22Rv1 (cell line): ENCODE measurements around the gene SEC23IP.
"Not testable (repeated sequence)": the region's sequence is repeated elsewhere in the genome, so short reads cannot be mapped to it uniquely, and the experiment has no call there.

Source experiments
- H3K27ac ChIP-seq: fragments of 450-650 bp; 2 replicates; pipeline ENCODE4 v1.5.1; 2017
- ZFX ChIP-seq: fragments of 450-650 bp; IDR thresholded peaks from 2 replicates; pipeline ENCODE4 v1.6.1; 2017; ENCODE audit warnings: antibody characterized with exemption, borderline replicate concordance
- TF ChIP-seq, protein P1 (sequence below): fragments of 450-650 bp; IDR thresholded peaks from 2 replicates; pipeline ENCODE4 v1.5.1; 2017; ENCODE audit warnings: mild to moderate bottlenecking

Gene SEC23IP

GRCh38 chr10:119893074-119893473 is 544 bp downstream of the SEC23IP start:
- no peak for TF ChIP-seq ZFX
- TF ChIP-seq, protein P1, sequence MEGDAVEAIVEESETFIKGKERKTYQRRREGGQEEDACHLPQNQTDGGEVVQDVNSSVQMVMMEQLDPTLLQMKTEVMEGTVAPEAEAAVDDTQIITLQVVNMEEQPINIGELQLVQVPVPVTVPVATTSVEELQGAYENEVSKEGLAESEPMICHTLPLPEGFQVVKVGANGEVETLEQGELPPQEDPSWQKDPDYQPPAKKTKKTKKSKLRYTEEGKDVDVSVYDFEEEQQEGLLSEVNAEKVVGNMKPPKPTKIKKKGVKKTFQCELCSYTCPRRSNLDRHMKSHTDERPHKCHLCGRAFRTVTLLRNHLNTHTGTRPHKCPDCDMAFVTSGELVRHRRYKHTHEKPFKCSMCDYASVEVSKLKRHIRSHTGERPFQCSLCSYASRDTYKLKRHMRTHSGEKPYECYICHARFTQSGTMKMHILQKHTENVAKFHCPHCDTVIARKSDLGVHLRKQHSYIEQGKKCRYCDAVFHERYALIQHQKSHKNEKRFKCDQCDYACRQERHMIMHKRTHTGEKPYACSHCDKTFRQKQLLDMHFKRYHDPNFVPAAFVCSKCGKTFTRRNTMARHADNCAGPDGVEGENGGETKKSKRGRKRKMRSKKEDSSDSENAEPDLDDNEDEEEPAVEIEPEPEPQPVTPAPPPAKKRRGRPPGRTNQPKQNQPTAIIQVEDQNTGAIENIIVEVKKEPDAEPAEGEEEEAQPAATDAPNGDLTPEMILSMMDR: no peak
- H3K27ac ChIP-seq: peak overlapping the region; percentile 78

GRCh38 chr10:119893845-119894427 is 1.4 kb downstream of the SEC23IP start:
- H3K27ac ChIP-seq: peak overlapping the region; percentile 88

GRCh38 chr10:119896061-119896655 is 3.6 kb downstream of the SEC23IP start:
- H3K27ac ChIP-seq: peak overlapping the region; percentile 88
- TF ChIP-seq, protein P1: no peak
- no peak for TF ChIP-seq ZFX

More at GRCh38 chr10:119893845-119894427, 1.4 kb downstream of the SEC23IP start:
- no peak for TF ChIP-seq ZFX

- TF ChIP-seq ZFX: no peak
- TF ChIP-seq, protein P1: no peak
- H3K27ac ChIP-seq: peak overlapping the region; percentile 88
Observed at GRCh38 chr10:119896937-119897770, 4.6 kb downstream of the SEC23IP start.

- no peak overlapping the region for H3K27ac ChIP-seq
- TF ChIP-seq, protein P1: no peak
Observed at GRCh38 chr10:119898577-119898976, 6.0 kb downstream of the SEC23IP start.

GRCh38 chr10:119903946-119904666 is 11.6 kb downstream of the SEC23IP start:
- TF ChIP-seq, protein P1: no peak
- no peak for TF ChIP-seq ZFX
- no peak overlapping the region for H3K27ac ChIP-seq

DNA sequence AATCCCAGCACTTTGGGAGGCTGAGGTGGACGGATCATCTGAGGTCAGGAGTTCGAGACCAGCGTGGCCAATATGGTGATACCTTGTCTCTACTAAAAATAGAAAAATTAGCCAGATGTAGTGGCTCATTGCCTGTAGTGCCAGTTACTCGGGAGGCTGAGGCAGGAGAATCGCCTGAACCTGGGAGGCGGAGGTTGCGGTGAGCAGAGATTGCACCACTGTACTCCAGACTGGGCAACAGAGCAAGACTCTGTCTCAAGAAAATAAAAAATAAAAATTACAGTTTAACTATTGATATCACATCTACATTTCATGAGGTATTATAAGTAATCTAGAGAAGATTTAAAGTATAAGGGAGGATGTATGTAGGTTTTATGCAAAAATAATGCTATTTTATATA is 15.2 kb downstream of the SEC23IP start:
- not testable (repeated sequence) for H3K27ac ChIP-seq

- H3K27ac ChIP-seq: no peak overlapping the region
- TF ChIP-seq ZFX: no peak
- TF ChIP-seq, protein P1: no peak
Observed at GRCh38 chr10:119908166-119908565, 15.6 kb downstream of the SEC23IP start.
